K562 (cell line): ENCODE results near the gene OCA2. TPM values are rescaled to one million over a fixed set of nuclear protein-coding genes. Genes with fewer than 3 reads are reported as not detected.
A peak's percentile ranks its signal among the peaks of the same experiment; 100 is the strongest.

ENCODE experiments used
- BRD4 ChIP-seq: fragments of 200-600 bp; sonication (generic); IDR thresholded peaks from 2 replicates; pipeline ENCODE4 v1.6.1; 2017; ENCODE audit warnings: inconsistent platforms
- DDX20 ChIP-seq: fragments of 450-650 bp; IDR thresholded peaks from 2 replicates; pipeline ENCODE4 v1.6.1; 2016; ENCODE audit warnings: missing genetic modification characterization, low read depth, mild to moderate bottlenecking, missing compliant biosample characterization, moderate library complexity
- DIDO1 ChIP-seq: fragments of 450-650 bp; IDR thresholded peaks from 2 replicates; pipeline ENCODE4 v1.6.1; 2016; ENCODE audit warnings: low read depth, missing biosample characterization, missing genetic modification characterization
- EP300 ChIP-seq: IDR thresholded peaks from 2 replicates; pipeline ENCODE4 v1.6.1; 2012; ENCODE audit warnings: low read length, improper control_type of control experiment
- GATA2 ChIP-seq: sonication (generic); formaldehyde crosslinking; IDR thresholded peaks from 2 replicates; pipeline ENCODE4 v1.4.0; 2020; ENCODE audit warnings: mild to moderate bottlenecking, missing genetic modification reagents
- HDGF ChIP-seq: fragments of 450-650 bp; IDR thresholded peaks from 2 replicates; pipeline ENCODE4 v1.6.1; 2016
- KAT8 ChIP-seq: fragments of 450-650 bp; IDR thresholded peaks from 2 replicates; pipeline ENCODE4 v1.6.1; 2016; ENCODE audit warnings: low read depth, mild to moderate bottlenecking
- KLF10 ChIP-seq: fragments of 250-450 bp; sonication (Bioruptor Pico); IDR thresholded peaks from 2 replicates; pipeline ENCODE4 v1.6.1; 2021; ENCODE audit warnings: matching md5 sums
- MCM3 ChIP-seq: fragments of 450-650 bp; IDR thresholded peaks from 2 replicates; pipeline ENCODE4 v1.6.1; 2016
- RBBP5 ChIP-seq: fragments of 200-600 bp; sonication (generic); IDR thresholded peaks from 2 replicates; pipeline ENCODE4 v1.6.1; 2012; ENCODE audit warnings: borderline replicate concordance, mild to moderate bottlenecking, low read length, control low read depth, inconsistent platforms; ENCODE audit not compliant: insufficient read depth, poor library complexity, severe bottlenecking
- RBM14 ChIP-seq: fragments of 200-400 bp; formaldehyde crosslinking; IDR thresholded peaks from 2 replicates; pipeline ENCODE4 v1.6.1; 2018; ENCODE audit warnings: low read depth, mild to moderate bottlenecking, low read length, moderate library complexity, borderline replicate concordance; ENCODE audit not compliant: insufficient read depth
- SRSF7 ChIP-seq: fragments of 200-400 bp; formaldehyde crosslinking; optimal IDR thresholded peaks from 2 replicates; pipeline ENCODE3; 2017; ENCODE audit warnings: mild to moderate bottlenecking, low read depth, low read length
- TOE1 ChIP-seq, 2 experiments: fragments of 450-650 bp in 1 of 2; sonication (generic) in 1 of 2; formaldehyde crosslinking in 1 of 2; IDR thresholded peaks; 2 replicates each; pipeline versions ENCODE4 v1.7.1 to v1.8.0; 2016 to 2022; ENCODE audit warnings: borderline replicate concordance in 2 of 2, mild to moderate bottlenecking in 2 of 2, antibody characterized with exemption in 1 of 2, inconsistent platforms in 1 of 2, low read depth in 1 of 2, missing genetic modification reagents in 1 of 2, moderate library complexity in 1 of 2
- TRIM28 ChIP-seq: fragments of 450-650 bp; IDR thresholded peaks from 2 replicates; pipeline ENCODE4 v1.6.1; 2017
- ZFPM2 ChIP-seq: fragments of 250-450 bp; sonication (Bioruptor Pico); IDR thresholded peaks from 2 replicates; pipeline ENCODE4 v1.5.1; 2022; ENCODE audit warnings: mild to moderate bottlenecking
- ZNF263 ChIP-seq: sonication (generic); formaldehyde crosslinking; IDR thresholded peaks from 2 replicates; pipeline ENCODE4 v1.8.0; 2022; ENCODE audit warnings: mild to moderate bottlenecking, missing genetic modification reagents, borderline replicate concordance
- polyA plus RNA-seq, 8 experiments: library from polyadenylated mRNA; depleted of rRNA in 4 of 8; stranded (reverse) in 5 of 8; unstranded in 3 of 8; fragments of >200 nt; fragmentation: Nextera tagmentation in 2 of 8; fragmentation: Illumina TruSeq in 1 of 8; extraction: Ambion mirVana in 2 of 8; extraction: Trizol in 1 of 8; gene quantifications; 2 replicates each; pipeline versions ENCODE4 v1.2.1 to v1.2.3, GENCODE V29; 2011 to 2014; ENCODE audit warnings: inconsistent platforms in 1 of 8, missing spikeins in 1 of 8
- total RNA-seq, 7 experiments: library from RNA; depleted of rRNA in 6 of 7; stranded (reverse); fragments of >200 nt in 6 of 7; fragmentation: Illumina TruSeq in 2 of 7; extraction: Trizol in 2 of 7; gene quantifications; 2 replicates each; pipeline versions ENCODE4 v1.2.1 to v1.2.3, GENCODE V29; 2011 to 2021; ENCODE audit warnings: low replicate concordance in 1 of 7
- TF ChIP-seq, protein P1 (sequence below): fragments of 250-450 bp; sonication (Bioruptor Pico); IDR thresholded peaks from 2 replicates; pipeline ENCODE4 v1.4.0; 2020; ENCODE audit warnings: mild to moderate bottlenecking
- TF ChIP-seq, protein P2 (sequence below): fragments of 250-450 bp; sonication (Bioruptor Pico); IDR thresholded peaks from 2 replicates; pipeline ENCODE4 v1.9.0; 2021; ENCODE audit warnings: mild to moderate bottlenecking, inconsistent platforms
- TF ChIP-seq, protein P3 (sequence below), 3 experiments: fragments of 200-800 bp in 1 of 3; fragments of 250-450 bp in 1 of 3; fragments of 450-650 bp in 1 of 3; sonication (Bioruptor Pico) in 1 of 3; sonication (Bioruptor generic) in 1 of 3; formaldehyde crosslinking in 1 of 3; IDR thresholded peaks; 2 replicates each; pipeline versions ENCODE4 v1.6.1 to v1.8.0; 2016 to 2022; ENCODE audit warnings: mild to moderate bottlenecking in 2 of 3, missing genetic modification characterization in 2 of 3, missing compliant biosample characterization in 1 of 3, moderate library complexity in 1 of 3
- TF ChIP-seq, protein P4 (sequence below): IDR thresholded peaks from 2 replicates; pipeline ENCODE4 v1.6.1; 2014; ENCODE audit warnings: antibody characterized with exemption

Gene OCA2
- total and polyA plus RNA-seq, 9 of the 15 experiments (the other 6 are each of a cell fraction or from before 2014, with no cell fraction given) = 0.07 to 0.59 (median 0.17) TPM; not detected in 1

DNA sequence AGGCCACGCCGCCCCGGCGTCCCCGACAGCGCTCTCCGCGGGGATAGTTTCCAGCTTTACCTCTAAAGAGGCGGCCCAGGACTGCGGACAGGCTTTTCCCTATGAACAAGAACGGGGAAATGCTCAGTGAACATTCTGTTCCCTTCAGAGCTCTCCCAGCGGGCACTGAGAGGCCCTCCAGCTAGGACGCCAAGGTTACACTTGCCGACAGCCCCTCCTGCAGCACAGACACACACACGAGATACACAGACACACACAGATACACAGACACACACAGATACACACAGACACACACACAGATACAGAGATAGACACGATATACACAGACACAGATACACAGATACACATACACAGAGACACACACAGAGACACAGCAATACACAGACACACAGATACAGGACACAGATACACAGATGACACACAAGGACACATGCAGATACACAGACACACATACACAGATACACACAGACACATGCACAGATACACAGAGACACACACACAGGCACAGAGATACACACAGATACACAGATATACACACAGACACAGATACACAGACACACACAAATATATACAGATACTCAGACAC lies 533 bp upstream of the OCA2 start (continued):
- TF ChIP-seq KAT8 = no peak
- no peak for TF ChIP-seq BRD4
- TF ChIP-seq, protein P1, sequence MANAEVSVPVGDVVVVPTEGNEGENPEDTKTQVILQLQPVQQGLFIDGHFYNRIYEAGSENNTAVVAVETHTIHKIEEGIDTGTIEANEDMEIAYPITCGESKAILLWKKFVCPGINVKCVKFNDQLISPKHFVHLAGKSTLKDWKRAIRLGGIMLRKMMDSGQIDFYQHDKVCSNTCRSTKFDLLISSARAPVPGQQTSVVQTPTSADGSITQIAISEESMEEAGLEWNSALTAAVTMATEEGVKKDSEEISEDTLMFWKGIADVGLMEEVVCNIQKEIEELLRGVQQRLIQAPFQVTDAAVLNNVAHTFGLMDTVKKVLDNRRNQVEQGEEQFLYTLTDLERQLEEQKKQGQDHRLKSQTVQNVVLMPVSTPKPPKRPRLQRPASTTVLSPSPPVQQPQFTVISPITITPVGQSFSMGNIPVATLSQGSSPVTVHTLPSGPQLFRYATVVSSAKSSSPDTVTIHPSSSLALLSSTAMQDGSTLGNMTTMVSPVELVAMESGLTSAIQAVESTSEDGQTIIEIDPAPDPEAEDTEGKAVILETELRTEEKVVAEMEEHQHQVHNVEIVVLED (CRISPR knock-in tag) = no peak
- TF ChIP-seq DIDO1 (tag) = no peak
- no peak for TF ChIP-seq TOE1 (IDR thresholded peaks at IDR 0.05; ENCODE audit: borderline replicate concordance)
- no peak for TF ChIP-seq TOE1 (CRISPR knock-in tag; IDR thresholded peaks at IDR 0.05; ENCODE audit: borderline replicate concordance, low read depth)
- TF ChIP-seq SRSF7 = no peak
- no peak for TF ChIP-seq EP300
- no peak for TF ChIP-seq GATA2
- TF ChIP-seq ZNF263 (CRISPR knock-in tag) = no peak
- TF ChIP-seq HDGF = peak; percentile 90; the same call in 1 of the 2 replicates
- TF ChIP-seq, protein P2, sequence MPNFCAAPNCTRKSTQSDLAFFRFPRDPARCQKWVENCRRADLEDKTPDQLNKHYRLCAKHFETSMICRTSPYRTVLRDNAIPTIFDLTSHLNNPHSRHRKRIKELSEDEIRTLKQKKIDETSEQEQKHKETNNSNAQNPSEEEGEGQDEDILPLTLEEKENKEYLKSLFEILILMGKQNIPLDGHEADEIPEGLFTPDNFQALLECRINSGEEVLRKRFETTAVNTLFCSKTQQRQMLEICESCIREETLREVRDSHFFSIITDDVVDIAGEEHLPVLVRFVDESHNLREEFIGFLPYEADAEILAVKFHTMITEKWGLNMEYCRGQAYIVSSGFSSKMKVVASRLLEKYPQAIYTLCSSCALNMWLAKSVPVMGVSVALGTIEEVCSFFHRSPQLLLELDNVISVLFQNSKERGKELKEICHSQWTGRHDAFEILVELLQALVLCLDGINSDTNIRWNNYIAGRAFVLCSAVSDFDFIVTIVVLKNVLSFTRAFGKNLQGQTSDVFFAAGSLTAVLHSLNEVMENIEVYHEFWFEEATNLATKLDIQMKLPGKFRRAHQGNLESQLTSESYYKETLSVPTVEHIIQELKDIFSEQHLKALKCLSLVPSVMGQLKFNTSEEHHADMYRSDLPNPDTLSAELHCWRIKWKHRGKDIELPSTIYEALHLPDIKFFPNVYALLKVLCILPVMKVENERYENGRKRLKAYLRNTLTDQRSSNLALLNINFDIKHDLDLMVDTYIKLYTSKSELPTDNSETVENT (CRISPR knock-in tag) = no peak
- TF ChIP-seq TRIM28 = no peak
- TF ChIP-seq ZFPM2 (CRISPR knock-in tag) = no peak
- no peak for TF ChIP-seq KLF10 (CRISPR knock-in tag)
- TF ChIP-seq, protein P3, sequence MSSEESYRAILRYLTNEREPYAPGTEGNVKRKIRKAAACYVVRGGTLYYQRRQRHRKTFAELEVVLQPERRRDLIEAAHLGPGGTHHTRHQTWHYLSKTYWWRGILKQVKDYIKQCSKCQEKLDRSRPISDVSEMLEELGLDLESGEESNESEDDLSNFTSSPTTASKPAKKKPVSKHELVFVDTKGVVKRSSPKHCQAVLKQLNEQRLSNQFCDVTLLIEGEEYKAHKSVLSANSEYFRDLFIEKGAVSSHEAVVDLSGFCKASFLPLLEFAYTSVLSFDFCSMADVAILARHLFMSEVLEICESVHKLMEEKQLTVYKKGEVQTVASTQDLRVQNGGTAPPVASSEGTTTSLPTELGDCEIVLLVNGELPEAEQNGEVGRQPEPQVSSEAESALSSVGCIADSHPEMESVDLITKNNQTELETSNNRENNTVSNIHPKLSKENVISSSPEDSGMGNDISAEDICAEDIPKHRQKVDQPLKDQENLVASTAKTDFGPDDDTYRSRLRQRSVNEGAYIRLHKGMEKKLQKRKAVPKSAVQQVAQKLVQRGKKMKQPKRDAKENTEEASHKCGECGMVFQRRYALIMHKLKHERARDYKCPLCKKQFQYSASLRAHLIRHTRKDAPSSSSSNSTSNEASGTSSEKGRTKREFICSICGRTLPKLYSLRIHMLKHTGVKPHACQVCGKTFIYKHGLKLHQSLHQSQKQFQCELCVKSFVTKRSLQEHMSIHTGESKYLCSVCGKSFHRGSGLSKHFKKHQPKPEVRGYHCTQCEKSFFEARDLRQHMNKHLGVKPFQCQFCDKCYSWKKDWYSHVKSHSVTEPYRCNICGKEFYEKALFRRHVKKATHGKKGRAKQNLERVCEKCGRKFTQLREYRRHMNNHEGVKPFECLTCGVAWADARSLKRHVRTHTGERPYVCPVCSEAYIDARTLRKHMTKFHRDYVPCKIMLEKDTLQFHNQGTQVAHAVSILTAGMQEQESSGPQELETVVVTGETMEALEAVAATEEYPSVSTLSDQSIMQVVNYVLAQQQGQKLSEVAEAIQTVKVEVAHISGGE (CRISPR knock-in tag; IDR thresholded peaks at IDR 0.05) = no peak
- no peak for TF ChIP-seq RBM14
- no peak; the same call in 1 of the 2 replicates for TF ChIP-seq MCM3
- no peak for TF ChIP-seq RBBP5
- TF ChIP-seq, protein P4, sequence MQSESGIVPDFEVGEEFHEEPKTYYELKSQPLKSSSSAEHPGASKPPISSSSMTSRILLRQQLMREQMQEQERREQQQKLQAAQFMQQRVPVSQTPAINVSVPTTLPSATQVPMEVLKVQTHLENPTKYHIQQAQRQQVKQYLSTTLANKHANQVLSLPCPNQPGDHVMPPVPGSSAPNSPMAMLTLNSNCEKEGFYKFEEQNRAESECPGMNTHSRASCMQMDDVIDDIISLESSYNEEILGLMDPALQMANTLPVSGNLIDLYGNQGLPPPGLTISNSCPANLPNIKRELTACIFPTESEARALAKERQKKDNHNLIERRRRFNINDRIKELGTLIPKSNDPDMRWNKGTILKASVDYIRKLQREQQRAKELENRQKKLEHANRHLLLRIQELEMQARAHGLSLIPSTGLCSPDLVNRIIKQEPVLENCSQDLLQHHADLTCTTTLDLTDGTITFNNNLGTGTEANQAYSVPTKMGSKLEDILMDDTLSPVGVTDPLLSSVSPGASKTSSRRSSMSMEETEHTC = no peak
- no peak for TF ChIP-seq DDX20 (tag)
